Measurements from ENCODE around the gene SLC30A2. TPM values are rescaled to one million over a fixed set of nuclear protein-coding genes. Genes with fewer than 3 reads are reported as not detected.

SLC30A2 gene
- total RNA-seq, 3 donors from 2014 or later: 0.16 to 1.3 (median 0.33) TPM

GRCh38 chr1:26081267-26082019, 35.5 kb upstream of the SLC30A2 start:
- Histone ChIP-seq H3K9me3 (no peaks in the 10 kb centered on the region), H3K4me3 (no peak overlapping the region), H3K27ac (no peak overlapping the region), H3K36me3 (no peaks in the 10 kb centered on the region), H3K27me3 (no peaks in the 10 kb centered on the region), H3K4me1 (no peaks in the 10 kb centered on the region)
- intact Hi-C loops (cut with DNase I; ENCODE audit: low total_unique reads): no loop called here
- DNase-seq (ENCODE audit: low spot score in 2 of 2): no peak
- TF ChIP-seq POLR2AphosphoS5 (IDR thresholded peaks at IDR 0.05) (no peak), POLR2A (IDR thresholded peaks at IDR 0.05) (no peak), CTCF (IDR thresholded peaks at IDR 0.05) (no peak)

- TF ChIP-seq CTCF (IDR thresholded peaks at IDR 0.05): no peak
- TF ChIP-seq POLR2AphosphoS5 (IDR thresholded peaks at IDR 0.05): no peak
- TF ChIP-seq POLR2A (IDR thresholded peaks at IDR 0.05): no peak
- Histone ChIP-seq H3K36me3 (no peaks in the 10 kb centered on the region), H3K27me3 (no peaks in the 10 kb centered on the region), H3K4me3 (no peak overlapping the region), H3K9me3 (no peaks in the 10 kb centered on the region), H3K4me1 (no peaks in the 10 kb centered on the region), H3K27ac (no peak overlapping the region)
- DNase-seq (ENCODE audit: low spot score in 2 of 2): no peak
- intact Hi-C loops (cut with DNase I; ENCODE audit: low total_unique reads): loop anchor here (1.0 kb wide), 1 partner anchor 18 kb away; no protein-coding TSS in a partner anchor
Measured at GRCh38 chr1:26079960-26080814, 34.3 kb upstream of the SLC30A2 start.

GRCh38 chr1:26079178-26079563, 33.3 kb upstream of the SLC30A2 start:
- Histone ChIP-seq H3K36me3 (no peaks in the 10 kb centered on the region), H3K27me3 (no peaks in the 10 kb centered on the region), H3K4me1 (no peaks in the 10 kb centered on the region), H3K27ac (no peak overlapping the region), H3K9me3 (no peaks in the 10 kb centered on the region), H3K4me3 (no peak overlapping the region)
- no peak for DNase-seq (ENCODE audit: low spot score in 2 of 2)
- intact Hi-C loops (cut with DNase I; ENCODE audit: low total_unique reads): loop anchor here (1.0 kb wide), 1 partner anchor 17 kb away; no protein-coding TSS in a partner anchor
- TF ChIP-seq CTCF (IDR thresholded peaks at IDR 0.05) (no peak), POLR2A (IDR thresholded peaks at IDR 0.05) (no peak), POLR2AphosphoS5 (IDR thresholded peaks at IDR 0.05) (no peak)

- no peak overlapping the region for H3K4me3 ChIP-seq
Measured at GRCh38 chr1:26078286-26079177, 32.6 kb upstream of the SLC30A2 start.

More at GRCh38 chr1:26078286-26079177, 32.6 kb upstream of the SLC30A2 start:
- DNase-seq (ENCODE audit: low spot score in 2 of 2): no peak
- intact Hi-C loops (cut with DNase I; ENCODE audit: low total_unique reads): loop anchor here (1.0 kb wide), 1 partner anchor 16 kb away; no protein-coding TSS in a partner anchor
- Histone ChIP-seq H3K36me3 (no peaks in the 10 kb centered on the region), H3K27ac (no peak overlapping the region), H3K27me3 (no peaks in the 10 kb centered on the region), H3K9me3 (no peaks in the 10 kb centered on the region), H3K4me1 (no peaks in the 10 kb centered on the region)
- no peak for TF ChIP-seq POLR2AphosphoS5 (IDR thresholded peaks at IDR 0.05)
- no peak for TF ChIP-seq CTCF (IDR thresholded peaks at IDR 0.05)
- TF ChIP-seq POLR2A (IDR thresholded peaks at IDR 0.05): no peak
